Measurements from ENCODE around the gene MLANA. TPM values are rescaled to one million over a fixed set of nuclear protein-coding genes. Genes with fewer than 3 reads are reported as not detected.
A peak's percentile ranks its signal among the peaks of the same experiment; 100 is the strongest.

Gene MLANA
- polyA plus RNA-seq, 1 donor, result 0.54 TPM

GRCh38 chr9:5852987-5853386, 37.7 kb upstream of the MLANA start:
- Histone ChIP-seq H3K9me3 (ENCODE audit: control insufficient read depth, low read depth, low read length) (no peaks in the 10 kb centered on the region), H3K36me3 (ENCODE audit: control insufficient read depth, insufficient read depth, low read length) (no peaks in the 10 kb centered on the region), H3K4me3 (ENCODE audit: low read length) (no peak overlapping the region), H3K27me3 (ENCODE audit: control insufficient read depth, insufficient read depth, low read length) (no peaks in the 10 kb centered on the region), H3K27ac (ENCODE audit: low read length) (no peak overlapping the region), H3K4me1 (ENCODE audit: control insufficient read depth, insufficient read depth, low read length) (peaks cover 11% of the 10 kb centered on the region)
- no peak for DNase-seq
- 71% methylated on average over 1 of the region's 1 CpG for WGBS (ENCODE audit: insufficient coverage, low lambda C conversion rate)

- Histone ChIP-seq H3K4me3 (ENCODE audit: low read length) (no peak overlapping the region), H3K9me3 (ENCODE audit: control insufficient read depth, low read depth, low read length) (no peaks in the 10 kb centered on the region), H3K36me3 (ENCODE audit: control insufficient read depth, insufficient read depth, low read length) (no peaks in the 10 kb centered on the region), H3K27ac (ENCODE audit: low read length) (no peak overlapping the region), H3K4me1 (ENCODE audit: control insufficient read depth, insufficient read depth, low read length) (peaks cover 11% of the 10 kb centered on the region), H3K27me3 (ENCODE audit: control insufficient read depth, insufficient read depth, low read length) (no peaks in the 10 kb centered on the region)
- WGBS (ENCODE audit: insufficient coverage, low lambda C conversion rate), result 100% methylated on average over 1 of the region's 3 CpGs
- DNase-seq, result no peak
These were observed 37.1 kb upstream of the MLANA start for GRCh38 chr9:5853617-5854016.

- no peak for DNase-seq
- H3K4me3 ChIP-seq (ENCODE audit: low read length), result no peak overlapping the region
- H3K4me1 ChIP-seq (ENCODE audit: control insufficient read depth, insufficient read depth, low read length), result peaks cover 11% of the 10 kb centered on the region
- no peaks in the 10 kb centered on the region for H3K9me3 ChIP-seq (ENCODE audit: control insufficient read depth, low read depth, low read length)
- H3K27me3 ChIP-seq (ENCODE audit: control insufficient read depth, insufficient read depth, low read length), result no peaks in the 10 kb centered on the region
- no peaks in the 10 kb centered on the region for H3K36me3 ChIP-seq (ENCODE audit: control insufficient read depth, insufficient read depth, low read length)
- H3K27ac ChIP-seq (ENCODE audit: low read length), result no peak overlapping the region
- WGBS (ENCODE audit: insufficient coverage, low lambda C conversion rate), result no CpG with 5 or more reads among the region's 4 CpGs
These were observed 36.5 kb upstream of the MLANA start for GRCh38 chr9:5854063-5854790.

DNA sequence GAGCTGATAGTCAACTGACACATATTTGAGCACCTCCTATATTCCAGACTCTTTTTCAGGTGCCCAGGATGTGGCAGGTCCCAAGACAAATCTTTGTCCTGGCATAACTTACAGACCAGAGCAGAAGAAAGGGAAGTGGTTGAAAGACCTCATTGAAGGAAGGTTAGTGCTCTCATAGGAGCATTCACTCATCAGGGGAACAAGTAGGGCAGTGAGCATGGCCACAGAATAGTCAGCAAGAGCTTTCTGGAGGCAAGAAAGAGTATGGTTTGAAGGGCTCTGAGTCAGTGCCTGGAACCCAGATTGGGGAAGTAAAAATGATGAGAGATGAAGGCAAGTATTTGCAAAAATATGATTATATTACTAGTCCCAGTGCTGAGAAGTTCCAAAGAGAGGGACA, 32.8 kb upstream of the MLANA start:
- Histone ChIP-seq H3K27me3 (ENCODE audit: control insufficient read depth, insufficient read depth, low read length) (no peaks in the 10 kb centered on the region), H3K27ac (ENCODE audit: low read length) (no peak overlapping the region), H3K36me3 (ENCODE audit: control insufficient read depth, insufficient read depth, low read length) (no peaks in the 10 kb centered on the region), H3K9me3 (ENCODE audit: control insufficient read depth, low read depth, low read length) (no peaks in the 10 kb centered on the region), H3K4me3 (ENCODE audit: low read length) (no peak overlapping the region), H3K4me1 (ENCODE audit: control insufficient read depth, insufficient read depth, low read length) (no peaks in the 10 kb centered on the region)
- no peak for DNase-seq

DNA sequence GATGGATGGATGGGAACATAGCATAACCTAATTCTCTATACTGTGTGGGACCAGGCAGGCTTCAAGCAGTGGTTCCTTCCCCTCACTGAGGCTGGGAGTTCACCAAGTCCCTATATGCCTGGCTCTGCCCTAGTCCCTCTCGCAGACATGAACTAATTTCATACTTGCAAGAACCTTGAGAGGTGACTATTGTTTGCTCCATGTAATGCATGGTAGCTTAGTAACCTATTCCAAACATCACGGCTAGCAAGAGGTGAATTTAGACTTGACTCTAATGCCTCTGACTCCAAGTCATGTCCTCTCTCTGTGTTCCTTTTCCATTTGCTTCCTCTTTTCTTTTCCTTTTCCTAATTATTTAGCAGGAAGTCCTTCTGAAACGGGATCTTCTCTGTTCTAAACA, 31.9 kb upstream of the MLANA start:
- no peak for DNase-seq
- Histone ChIP-seq H3K27ac (ENCODE audit: low read length) (no peak overlapping the region), H3K36me3 (ENCODE audit: control insufficient read depth, insufficient read depth, low read length) (no peaks in the 10 kb centered on the region), H3K27me3 (ENCODE audit: control insufficient read depth, insufficient read depth, low read length) (no peaks in the 10 kb centered on the region), H3K9me3 (ENCODE audit: control insufficient read depth, low read depth, low read length) (no peaks in the 10 kb centered on the region), H3K4me3 (ENCODE audit: low read length) (no peak overlapping the region), H3K4me1 (ENCODE audit: control insufficient read depth, insufficient read depth, low read length) (no peaks in the 10 kb centered on the region)
- WGBS (ENCODE audit: insufficient coverage, low lambda C conversion rate), result no CpG with 5 or more reads among the region's 3 CpGs

DNA sequence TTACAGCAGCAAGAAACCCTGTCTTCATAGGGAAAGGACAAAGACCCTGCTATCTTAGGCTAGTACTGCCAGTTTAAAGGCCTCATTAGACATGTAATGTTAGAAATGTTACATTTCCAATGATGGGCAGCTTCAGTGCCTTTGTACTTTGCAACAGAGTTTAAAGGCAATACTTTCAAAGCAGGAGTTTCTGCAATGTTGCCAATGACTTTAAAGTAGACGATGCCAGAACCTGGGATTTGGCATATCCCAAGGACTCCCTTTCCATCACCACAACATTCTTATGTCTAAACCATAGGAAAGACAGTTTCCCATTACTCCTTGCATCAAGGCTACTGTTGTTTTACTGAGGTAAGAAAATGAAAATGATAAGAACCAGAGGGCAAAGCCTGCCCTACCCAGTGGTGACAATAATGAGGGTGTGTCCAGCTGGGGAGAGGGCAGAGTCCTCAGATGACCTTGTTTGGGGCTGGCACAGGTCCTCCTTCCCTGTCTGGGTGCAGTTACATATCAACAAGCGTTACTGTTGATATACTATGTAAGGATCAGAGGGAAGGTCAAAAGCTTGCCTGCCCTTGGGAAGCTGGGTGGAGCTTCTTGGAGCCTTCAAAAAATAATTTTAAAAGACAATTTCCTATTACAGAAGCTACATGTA, 27.5 kb upstream of the MLANA start:
- 83% methylated on average over 1 of the region's 2 CpGs for WGBS (ENCODE audit: insufficient coverage, low lambda C conversion rate)
- peak; percentile 23 to 68 for DNase-seq
- Histone ChIP-seq H3K27ac (ENCODE audit: low read length) (no peak overlapping the region), H3K4me3 (ENCODE audit: low read length) (no peak overlapping the region), H3K36me3 (ENCODE audit: control insufficient read depth, insufficient read depth, low read length) (no peaks in the 10 kb centered on the region), H3K9me3 (ENCODE audit: control insufficient read depth, low read depth, low read length) (no peaks in the 10 kb centered on the region), H3K4me1 (ENCODE audit: control insufficient read depth, insufficient read depth, low read length) (no peaks in the 10 kb centered on the region), H3K27me3 (ENCODE audit: control insufficient read depth, insufficient read depth, low read length) (no peaks in the 10 kb centered on the region)

DNA sequence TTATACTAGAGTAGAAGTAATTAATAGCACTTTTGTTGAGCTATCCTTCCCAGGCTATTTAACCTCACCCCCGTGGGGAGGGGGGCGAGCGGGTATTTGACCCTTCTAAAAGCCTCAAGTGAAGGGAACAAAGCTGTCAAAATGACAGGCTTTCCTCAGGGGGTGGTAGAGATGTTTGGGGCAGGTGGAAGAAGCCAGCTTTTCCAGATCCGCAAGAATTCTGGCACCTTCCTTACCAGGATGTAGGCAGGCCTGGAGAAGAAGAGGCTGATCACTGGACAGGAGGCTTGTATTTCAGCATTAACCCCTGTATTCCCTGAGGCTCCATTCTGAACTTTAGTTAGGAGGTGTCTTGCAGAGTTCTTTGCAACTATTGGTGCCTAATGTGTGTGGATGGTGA, 26.2 kb upstream of the MLANA start:
- Histone ChIP-seq H3K4me1 (ENCODE audit: control insufficient read depth, insufficient read depth, low read length) (no peaks in the 10 kb centered on the region), H3K36me3 (ENCODE audit: control insufficient read depth, insufficient read depth, low read length) (no peaks in the 10 kb centered on the region), H3K27ac (ENCODE audit: low read length) (no peak overlapping the region), H3K9me3 (ENCODE audit: control insufficient read depth, low read depth, low read length) (no peaks in the 10 kb centered on the region), H3K4me3 (ENCODE audit: low read length) (no peak overlapping the region), H3K27me3 (ENCODE audit: control insufficient read depth, insufficient read depth, low read length) (no peaks in the 10 kb centered on the region)
- no CpG with 5 or more reads among the region's 4 CpGs for WGBS (ENCODE audit: insufficient coverage, low lambda C conversion rate)
- DNase-seq, result no peak

GRCh38 chr9:5866272-5866671, 24.4 kb upstream of the MLANA start:
- no CpG with 5 or more reads among the region's 2 CpGs for WGBS (ENCODE audit: insufficient coverage, low lambda C conversion rate)
- H3K4me3 ChIP-seq (ENCODE audit: low read length), result no peak overlapping the region
- no peaks in the 10 kb centered on the region for H3K27me3 ChIP-seq (ENCODE audit: control insufficient read depth, insufficient read depth, low read length)
- no peak for DNase-seq
- no peaks in the 10 kb centered on the region for H3K4me1 ChIP-seq (ENCODE audit: control insufficient read depth, insufficient read depth, low read length)
- no peaks in the 10 kb centered on the region for H3K9me3 ChIP-seq (ENCODE audit: control insufficient read depth, low read depth, low read length)
- H3K36me3 ChIP-seq (ENCODE audit: control insufficient read depth, insufficient read depth, low read length), result no peaks in the 10 kb centered on the region
- H3K27ac ChIP-seq (ENCODE audit: low read length), result no peak overlapping the region

- H3K36me3 ChIP-seq (ENCODE audit: control insufficient read depth, insufficient read depth, low read length), result no peaks in the 10 kb centered on the region
- H3K4me1 ChIP-seq (ENCODE audit: control insufficient read depth, insufficient read depth, low read length), result no peaks in the 10 kb centered on the region
- H3K9me3 ChIP-seq (ENCODE audit: control insufficient read depth, low read depth, low read length), result no peaks in the 10 kb centered on the region
- no CpG with 5 or more reads among the region's 3 CpGs for WGBS (ENCODE audit: insufficient coverage, low lambda C conversion rate)
- no peak for DNase-seq
- no peak overlapping the region for H3K4me3 ChIP-seq (ENCODE audit: low read length)
- no peaks in the 10 kb centered on the region for H3K27me3 ChIP-seq (ENCODE audit: control insufficient read depth, insufficient read depth, low read length)
- no peak overlapping the region for H3K27ac ChIP-seq (ENCODE audit: low read length)
These were observed 24.0 kb upstream of the MLANA start for GRCh38 chr9:5866685-5867084.

DNA sequence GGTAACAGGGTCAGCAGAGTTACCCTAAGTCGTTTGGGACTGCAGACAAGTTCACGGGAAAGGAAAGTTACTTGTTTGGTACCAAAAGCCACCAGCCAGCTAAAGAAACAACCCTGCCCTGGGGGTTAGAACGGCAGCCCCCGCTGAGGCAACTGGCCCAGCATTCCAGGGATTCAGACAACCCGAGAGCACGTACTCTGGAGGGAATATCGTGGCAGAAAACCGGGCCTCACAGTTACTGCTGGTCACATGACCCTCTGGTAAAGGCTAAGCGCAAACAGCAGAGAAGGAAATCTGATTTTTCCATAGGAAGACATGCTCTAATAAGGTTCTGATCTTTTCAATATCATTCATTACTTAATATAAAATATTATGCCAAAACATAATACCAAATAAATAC, 22.5 kb upstream of the MLANA start:
- Histone ChIP-seq H3K4me3 (ENCODE audit: low read length) (no peak overlapping the region), H3K4me1 (ENCODE audit: control insufficient read depth, insufficient read depth, low read length) (no peaks in the 10 kb centered on the region), H3K27ac (ENCODE audit: low read length) (no peak overlapping the region), H3K9me3 (ENCODE audit: control insufficient read depth, low read depth, low read length) (no peaks in the 10 kb centered on the region), H3K27me3 (ENCODE audit: control insufficient read depth, insufficient read depth, low read length) (no peaks in the 10 kb centered on the region), H3K36me3 (ENCODE audit: control insufficient read depth, insufficient read depth, low read length) (no peaks in the 10 kb centered on the region)
- WGBS (ENCODE audit: insufficient coverage, low lambda C conversion rate), result 100% methylated on average over 1 of the region's 9 CpGs
- no peak for DNase-seq

Data from large intestine (tissue), 3 donors.